A549 (cell line): ENCODE measurements around the gene FMOD.

Source experiments
- CHD4 ChIP-seq: fragments of 200-600 bp; sonication (generic); IDR thresholded peaks from 2 replicates; pipeline ENCODE4 v1.6.1; 2016; ENCODE audit warnings: antibody characterized with exemption, mild to moderate bottlenecking, borderline replicate concordance
- CTCF ChIP-seq: fragments of >200 bp; sonication (Bioruptor Twin); formaldehyde crosslinking; IDR thresholded peaks from 3 replicates; pipeline ENCODE4 v1.5.1; 2016
- FOSB ChIP-seq: fragments of 250-450 bp; sonication (Bioruptor Pico); IDR thresholded peaks from 2 replicates; pipeline ENCODE4 v1.5.0; 2020; ENCODE audit warnings: mild to moderate bottlenecking, moderate library complexity
- HDAC2 ChIP-seq: fragments of 200-600 bp; sonication (generic); IDR thresholded peaks from 2 replicates; pipeline ENCODE4 v1.6.1; 2016
- HOXB5 ChIP-seq: fragments of 250-450 bp; sonication (Bioruptor Pico); IDR thresholded peaks from 2 replicates; pipeline ENCODE4 v1.5.0; 2020; ENCODE audit warnings: mild to moderate bottlenecking, moderate library complexity
- KDM1A ChIP-seq: fragments of 200-600 bp; sonication (generic); IDR thresholded peaks from 2 replicates; pipeline ENCODE4 v1.6.1; 2016; ENCODE audit warnings: low read depth, mild to moderate bottlenecking
- MAX ChIP-seq: IDR thresholded peaks from 2 replicates; pipeline ENCODE4 v1.6.1; 2012
- MYC ChIP-seq: IDR thresholded peaks from 2 replicates; pipeline ENCODE4 v1.6.1; 2012; ENCODE audit warnings: mild to moderate bottlenecking, inconsistent platforms, low read length, improper control_type of control experiment, borderline replicate concordance
- NR3C1 ChIP-seq: fragments of >200 bp; sonication (Bioruptor Twin); formaldehyde crosslinking; IDR thresholded peaks from 3 replicates; pipeline ENCODE4 v1.6.1; 2017
- POLR2A ChIP-seq: IDR thresholded peaks from 2 replicates; pipeline ENCODE4 v1.6.1; 2012; ENCODE audit warnings: mild to moderate bottlenecking, low read length
- RAD21 ChIP-seq, 2 experiments: fragments of >200 bp in 1 of 2; sonication (Bioruptor Twin) in 1 of 2; formaldehyde crosslinking in 1 of 2; IDR thresholded peaks in 1 of 2; conservative IDR thresholded peaks in 1 of 2; 2 replicates in 1 of 2; 3 replicates in 1 of 2; pipeline ENCODE4 v1.6.1; 2012 to 2018; ENCODE audit warnings: inconsistent platforms in 1 of 2
- RCOR1 ChIP-seq: fragments of 150-350 bp; IDR thresholded peaks from 2 replicates; pipeline ENCODE4 v1.6.1; 2014; ENCODE audit warnings: antibody characterized with exemption, low read length, low read depth
- RFX5 ChIP-seq: fragments of 450-650 bp; IDR thresholded peaks from 2 replicates; pipeline ENCODE4 v1.7.1; 2014; ENCODE audit warnings: antibody characterized with exemption, mild to moderate bottlenecking, moderate library complexity
- SMC3 ChIP-seq: fragments of >200 bp; sonication (Bioruptor Twin); formaldehyde crosslinking; IDR thresholded peaks from 3 replicates; pipeline ENCODE4 v1.6.1; 2018; ENCODE audit warnings: inconsistent platforms

GRCh38 chr1:203324105-203325025 lies 26.6 kb downstream of the FMOD start:
- TF ChIP-seq CTCF (no peak), HDAC2 (no peak), MAX (no peak), RFX5 (no peak), NR3C1 (no peak), FOSB (CRISPR knock-in tag) (no peak), MYC (no peak), CHD4 (no peak), POLR2A (no peak), HOXB5 (no peak), KDM1A (no peak), RCOR1 (no peak), RAD21 (conservative IDR thresholded peaks at IDR 0.05 in 1 of 2, IDR thresholded peaks at IDR 0.05 in 1 of 2) (no peak), SMC3 (no peak)
